WTC11 (cell line): ENCODE data around the gene SLC41A1. TPM values are rescaled to one million over a fixed set of nuclear protein-coding genes. Genes with fewer than 3 reads are reported as not detected.

ENCODE experiments used
- ATAC-seq: fragments of 200-7000 bp; cut with Tn5 transposase; 2 replicates; pipeline ENCODE4 v1.10.0; 2021; ENCODE audit warnings: mild to moderate bottlenecking, moderate library complexity
- CTCF ChIA-PET: fragments of 300-600 bp; sonication (Branson Sonifier 250); formaldehyde crosslinking; loops from one replicate; lab custom pipeline; 2021; ENCODE audit warnings: antibody characterized with exemption; lab: Charles Lee
- POLR2A ChIA-PET: fragments of 350-600 bp; sonication (Branson Sonifier 250); formaldehyde crosslinking; loops from one replicate; lab custom pipeline; 2021; ENCODE audit warnings: antibody characterized with exemption; lab: Charles Lee
- DNase-seq: peaks from one replicate; pipeline ENCODE4 v3.0.0; 2021; ENCODE audit warnings: low spot score
- H3K27ac Mint-ChIP-seq: 2 replicates; pipeline ENCODE4 v1.8.0; 2021; ENCODE audit warnings: mixed read lengths
- H3K27me3 Mint-ChIP-seq: 2 replicates; pipeline ENCODE4 v1.8.0; 2021; ENCODE audit warnings: low read depth, mild to moderate bottlenecking, moderate library complexity, mixed read lengths
- H3K36me3 Mint-ChIP-seq: 2 replicates; pipeline ENCODE4 v1.8.0; 2021; ENCODE audit warnings: mixed read lengths
- H3K4me1 Mint-ChIP-seq: 2 replicates; pipeline ENCODE4 v1.8.0; 2022; ENCODE audit warnings: mixed read lengths
- H3K4me3 Mint-ChIP-seq: 2 replicates; pipeline ENCODE4 v1.8.0; 2021; ENCODE audit warnings: mild to moderate bottlenecking, moderate library complexity, mixed read lengths
- H3K9me3 Mint-ChIP-seq: 2 replicates; pipeline ENCODE4 v1.8.0; 2021; ENCODE audit warnings: mixed read lengths
- ETV6 ChIP-seq: sonication (generic); formaldehyde crosslinking; IDR thresholded peaks from 2 replicates; pipeline ENCODE4 v1.8.1; 2022; ENCODE audit warnings: mild to moderate bottlenecking, missing genetic modification reagents
- FOXK1 ChIP-seq: sonication (generic); formaldehyde crosslinking; IDR thresholded peaks from 2 replicates; pipeline ENCODE4 v1.8.0; 2022; ENCODE audit warnings: mild to moderate bottlenecking, moderate library complexity, missing genetic modification reagents
- GABPB1 ChIP-seq: sonication (generic); formaldehyde crosslinking; IDR thresholded peaks from 2 replicates; pipeline ENCODE4 v1.8.1; 2023; ENCODE audit warnings: mild to moderate bottlenecking, missing genetic modification reagents
- IRF2 ChIP-seq: sonication (generic); formaldehyde crosslinking; IDR thresholded peaks from 2 replicates; pipeline ENCODE4 v1.8.0; 2022; ENCODE audit warnings: low read depth, missing genetic modification reagents, borderline replicate concordance
- JUN ChIP-seq: sonication (generic); formaldehyde crosslinking; IDR thresholded peaks from 2 replicates; pipeline ENCODE4 v1.8.0; 2023; ENCODE audit warnings: mild to moderate bottlenecking, missing genetic modification reagents
- MYBL2 ChIP-seq: sonication (generic); formaldehyde crosslinking; IDR thresholded peaks from 2 replicates; pipeline ENCODE4 v1.8.1; 2023; ENCODE audit warnings: mild to moderate bottlenecking, moderate library complexity, missing genetic modification reagents
- NFATC4 ChIP-seq: fragments of 250-450 bp; sonication (Bioruptor Pico); IDR thresholded peaks from 2 replicates; pipeline ENCODE4 v1.9.0; 2021; ENCODE audit warnings: mild to moderate bottlenecking
- OVOL2 ChIP-seq: fragments of 250-450 bp; sonication (Bioruptor Pico); IDR thresholded peaks from 2 replicates; pipeline ENCODE4 v1.9.0; 2021; ENCODE audit warnings: mild to moderate bottlenecking, borderline replicate concordance
- SMAD3 ChIP-seq: sonication (generic); formaldehyde crosslinking; IDR thresholded peaks from 2 replicates; pipeline ENCODE4 v1.8.0; 2022; ENCODE audit warnings: missing genetic modification reagents, mild to moderate bottlenecking, borderline replicate concordance
- SP1 ChIP-seq: sonication (generic); formaldehyde crosslinking; conservative IDR thresholded peaks from 2 replicates; pipeline ENCODE4 v1.8.1; 2022; ENCODE audit warnings: missing genetic modification reagents
- TEAD1 ChIP-seq: sonication (generic); formaldehyde crosslinking; IDR thresholded peaks from 2 replicates; pipeline ENCODE4 v1.8.0; 2022; ENCODE audit warnings: mild to moderate bottlenecking, missing genetic modification reagents
- ZBTB21 ChIP-seq: sonication (generic); formaldehyde crosslinking; IDR thresholded peaks from 2 replicates; pipeline ENCODE4 v1.8.1; 2023; ENCODE audit warnings: mild to moderate bottlenecking, missing genetic modification reagents, borderline replicate concordance
- ZNF121 ChIP-seq: sonication (generic); formaldehyde crosslinking; IDR thresholded peaks from 2 replicates; pipeline ENCODE4 v1.8.0; 2023; ENCODE audit warnings: missing genetic modification reagents
- ZNF232 ChIP-seq: sonication (generic); formaldehyde crosslinking; IDR thresholded peaks from 2 replicates; pipeline ENCODE4 v1.8.0; 2022; ENCODE audit warnings: mild to moderate bottlenecking, missing genetic modification reagents
- ZNF396 ChIP-seq: fragments of 250-450 bp; sonication (Bioruptor Pico); IDR thresholded peaks from 2 replicates; pipeline ENCODE4 v1.8.0; 2021; ENCODE audit warnings: mild to moderate bottlenecking, moderate library complexity, borderline replicate concordance
- total RNA-seq: library from RNA; stranded (reverse); gene quantifications from 3 replicates; pipeline ENCODE4 v1.2.3, GENCODE V29; 2021
- TF ChIP-seq, protein P1 (sequence below): sonication (generic); formaldehyde crosslinking; IDR thresholded peaks from 2 replicates; pipeline ENCODE4 v1.8.0; 2023; ENCODE audit warnings: mild to moderate bottlenecking, missing genetic modification reagents
- TF ChIP-seq, protein P2 (sequence below): sonication (generic); formaldehyde crosslinking; IDR thresholded peaks from 2 replicates; pipeline ENCODE4 v1.8.1; 2023; ENCODE audit warnings: mild to moderate bottlenecking, missing genetic modification reagents
- TF ChIP-seq, protein P3 (sequence below): sonication (generic); formaldehyde crosslinking; IDR thresholded peaks from 2 replicates; pipeline ENCODE4 v1.8.1; 2023; ENCODE audit warnings: mild to moderate bottlenecking, moderate library complexity, missing genetic modification reagents
- TF ChIP-seq, protein P4 (sequence below): fragments of 250-450 bp; sonication (Bioruptor Pico); IDR thresholded peaks from 2 replicates; pipeline ENCODE4 v1.9.0; 2021; ENCODE audit warnings: mild to moderate bottlenecking
- TF ChIP-seq, protein P5 (sequence below): fragments of 250-450 bp; sonication (Bioruptor Pico); IDR thresholded peaks from 2 replicates; pipeline ENCODE4 v1.9.0; 2021; ENCODE audit warnings: mild to moderate bottlenecking, borderline replicate concordance
- TF ChIP-seq, protein P6 (sequence below): sonication (generic); formaldehyde crosslinking; conservative IDR thresholded peaks from 2 replicates; pipeline ENCODE4 v1.8.1; 2022; ENCODE audit warnings: mild to moderate bottlenecking, missing genetic modification reagents
- TF ChIP-seq, protein P7 (sequence below): fragments of 250-450 bp; sonication (Bioruptor Pico); conservative IDR thresholded peaks from 2 replicates; pipeline ENCODE4 v1.9.0; 2021; ENCODE audit warnings: mild to moderate bottlenecking

The SLC41A1 gene
- total RNA-seq, 1 experiment from 2014 or later, result 32.8 TPM

DNA sequence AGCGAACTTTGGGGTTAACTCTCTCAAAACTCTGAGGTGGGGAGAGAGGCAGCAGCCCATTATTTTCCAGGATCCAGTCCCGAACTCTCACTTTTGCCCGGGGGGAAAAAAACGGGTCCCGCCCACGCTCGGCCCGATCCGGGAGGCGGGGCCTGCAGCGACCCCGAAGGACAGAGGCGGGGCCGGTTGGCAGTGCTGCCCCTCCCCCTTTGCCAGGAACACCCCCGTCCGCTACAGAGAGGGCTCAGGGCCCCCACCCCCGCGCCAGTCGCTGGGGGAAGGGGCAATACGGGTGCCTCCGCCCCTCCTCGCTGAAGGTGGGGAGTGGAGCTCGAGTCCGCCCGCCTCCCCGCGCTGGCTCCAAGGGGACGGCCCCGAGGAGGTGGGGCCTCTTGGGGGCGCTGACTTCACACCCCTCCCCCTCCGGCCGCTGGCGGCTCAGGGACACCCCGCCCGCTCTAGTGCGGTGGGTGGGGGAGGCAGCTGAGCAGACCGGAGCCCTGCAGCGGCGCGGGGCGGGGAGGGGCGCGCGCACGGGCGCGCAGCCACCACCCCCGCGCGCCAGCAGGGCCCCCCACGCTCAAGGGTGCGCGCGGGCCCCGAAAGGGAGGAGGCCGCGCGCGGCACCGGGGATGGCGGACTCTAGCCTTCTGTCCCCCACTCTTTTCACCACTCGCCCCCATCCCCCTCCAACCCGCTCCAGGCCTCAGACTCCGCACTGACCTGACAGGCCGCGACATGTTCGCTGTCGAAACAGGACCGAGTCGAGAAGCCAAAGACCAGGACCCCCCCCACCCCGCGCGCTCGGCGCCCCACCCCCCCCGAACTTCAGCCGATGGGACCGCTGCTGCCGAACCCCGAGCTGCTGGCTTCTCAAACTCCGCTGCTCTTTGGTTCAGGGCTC is 63.5 kb downstream of the SLC41A1 start:
- peak; percentile 88 for ATAC-seq
- Mint-ChIP-seq H3K4me3 (peak overlapping the region; percentile 97), H3K36me3 (peaks cover 11% of the 10 kb centered on the region), H3K4me1 (peaks cover 47% of the 10 kb centered on the region), H3K27ac (peak overlapping the region; percentile 99), H3K9me3 (peaks cover 7% of the 10 kb centered on the region), H3K27me3 (no peaks in the 10 kb centered on the region; the same call in 1 of the 2 replicates)
- ChIA-PET CTCF (interaction anchor here (0.7 to 1.1 kb wide), 4 partner anchors 38 to 228 kb away, joined by 3 to 10 read pairs (median 4); no protein-coding TSS in a partner anchor), POLR2A (interaction anchor here (0.5 to 1.5 kb wide), 9 partner anchors 9 to 117 kb away, joined by 3 to 10 read pairs (median 4); partner anchors contain the start of genes ELK4 and RAB29)
- DNase-seq, result peak; percentile 97
- TF ChIP-seq ZNF121 (no peak), ETV6 (CRISPR knock-in tag) (peak; percentile 29; the same call in 1 of the 2 replicates), GABPB1 (CRISPR knock-in tag) (no peak; the same call in none of the 2 replicates), TEAD1 (CRISPR knock-in tag) (0 out of 2 replicates have a peak, but pooled peaks have one; percentile 41), JUN (CRISPR knock-in tag) (0 out of 2 replicates have a peak, but pooled peaks have one; percentile 26), OVOL2 (CRISPR knock-in tag) (peak; percentile 56; the same call in 1 of the 2 replicates), NFATC4 (CRISPR knock-in tag) (no peak), IRF2 (CRISPR knock-in tag) (no peak), ZNF396 (no peak), ZNF232 (CRISPR knock-in tag) (0 out of 2 replicates have a peak, but pooled peaks have one; percentile 56), ZBTB21 (CRISPR knock-in tag) (no peak), SMAD3 (CRISPR knock-in tag) (peak; percentile 66; the same call in 1 of the 2 replicates), FOXK1 (CRISPR knock-in tag) (peak; percentile 55; the same call in 1 of the 2 replicates), MYBL2 (CRISPR knock-in tag) (peak; percentile 96; the same call in 1 of the 2 replicates), SP1 (CRISPR knock-in tag) (peak; percentile 94)
- TF ChIP-seq, protein P1, sequence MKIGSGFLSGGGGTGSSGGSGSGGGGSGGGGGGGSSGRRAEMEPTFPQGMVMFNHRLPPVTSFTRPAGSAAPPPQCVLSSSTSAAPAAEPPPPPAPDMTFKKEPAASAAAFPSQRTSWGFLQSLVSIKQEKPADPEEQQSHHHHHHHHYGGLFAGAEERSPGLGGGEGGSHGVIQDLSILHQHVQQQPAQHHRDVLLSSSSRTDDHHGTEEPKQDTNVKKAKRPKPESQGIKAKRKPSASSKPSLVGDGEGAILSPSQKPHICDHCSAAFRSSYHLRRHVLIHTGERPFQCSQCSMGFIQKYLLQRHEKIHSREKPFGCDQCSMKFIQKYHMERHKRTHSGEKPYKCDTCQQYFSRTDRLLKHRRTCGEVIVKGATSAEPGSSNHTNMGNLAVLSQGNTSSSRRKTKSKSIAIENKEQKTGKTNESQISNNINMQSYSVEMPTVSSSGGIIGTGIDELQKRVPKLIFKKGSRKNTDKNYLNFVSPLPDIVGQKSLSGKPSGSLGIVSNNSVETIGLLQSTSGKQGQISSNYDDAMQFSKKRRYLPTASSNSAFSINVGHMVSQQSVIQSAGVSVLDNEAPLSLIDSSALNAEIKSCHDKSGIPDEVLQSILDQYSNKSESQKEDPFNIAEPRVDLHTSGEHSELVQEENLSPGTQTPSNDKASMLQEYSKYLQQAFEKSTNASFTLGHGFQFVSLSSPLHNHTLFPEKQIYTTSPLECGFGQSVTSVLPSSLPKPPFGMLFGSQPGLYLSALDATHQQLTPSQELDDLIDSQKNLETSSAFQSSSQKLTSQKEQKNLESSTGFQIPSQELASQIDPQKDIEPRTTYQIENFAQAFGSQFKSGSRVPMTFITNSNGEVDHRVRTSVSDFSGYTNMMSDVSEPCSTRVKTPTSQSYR (CRISPR knock-in tag), result peak; percentile 95
- TF ChIP-seq, protein P2, sequence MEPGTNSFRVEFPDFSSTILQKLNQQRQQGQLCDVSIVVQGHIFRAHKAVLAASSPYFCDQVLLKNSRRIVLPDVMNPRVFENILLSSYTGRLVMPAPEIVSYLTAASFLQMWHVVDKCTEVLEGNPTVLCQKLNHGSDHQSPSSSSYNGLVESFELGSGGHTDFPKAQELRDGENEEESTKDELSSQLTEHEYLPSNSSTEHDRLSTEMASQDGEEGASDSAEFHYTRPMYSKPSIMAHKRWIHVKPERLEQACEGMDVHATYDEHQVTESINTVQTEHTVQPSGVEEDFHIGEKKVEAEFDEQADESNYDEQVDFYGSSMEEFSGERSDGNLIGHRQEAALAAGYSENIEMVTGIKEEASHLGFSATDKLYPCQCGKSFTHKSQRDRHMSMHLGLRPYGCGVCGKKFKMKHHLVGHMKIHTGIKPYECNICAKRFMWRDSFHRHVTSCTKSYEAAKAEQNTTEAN (CRISPR knock-in tag), result peak; percentile 70; the same call in 1 of the 2 replicates
- TF ChIP-seq, protein P3, sequence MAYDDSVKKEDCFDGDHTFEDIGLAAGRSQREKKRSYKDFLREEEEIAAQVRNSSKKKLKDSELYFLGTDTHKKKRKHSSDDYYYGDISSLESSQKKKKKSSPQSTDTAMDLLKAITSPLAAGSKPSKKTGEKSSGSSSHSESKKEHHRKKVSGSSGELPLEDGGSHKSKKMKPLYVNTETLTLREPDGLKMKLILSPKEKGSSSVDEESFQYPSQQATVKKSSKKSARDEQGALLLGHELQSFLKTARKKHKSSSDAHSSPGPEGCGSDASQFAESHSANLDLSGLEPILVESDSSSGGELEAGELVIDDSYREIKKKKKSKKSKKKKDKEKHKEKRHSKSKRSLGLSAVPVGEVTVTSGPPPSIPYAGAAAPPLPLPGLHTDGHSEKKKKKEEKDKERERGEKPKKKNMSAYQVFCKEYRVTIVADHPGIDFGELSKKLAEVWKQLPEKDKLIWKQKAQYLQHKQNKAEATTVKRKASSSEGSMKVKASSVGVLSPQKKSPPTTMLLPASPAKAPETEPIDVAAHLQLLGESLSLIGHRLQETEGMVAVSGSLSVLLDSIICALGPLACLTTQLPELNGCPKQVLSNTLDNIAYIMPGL, result 0 out of 2 replicates have a peak, but pooled peaks have one; percentile 31
- TF ChIP-seq, protein P4, sequence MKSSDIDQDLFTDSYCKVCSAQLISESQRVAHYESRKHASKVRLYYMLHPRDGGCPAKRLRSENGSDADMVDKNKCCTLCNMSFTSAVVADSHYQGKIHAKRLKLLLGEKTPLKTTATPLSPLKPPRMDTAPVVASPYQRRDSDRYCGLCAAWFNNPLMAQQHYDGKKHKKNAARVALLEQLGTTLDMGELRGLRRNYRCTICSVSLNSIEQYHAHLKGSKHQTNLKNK (CRISPR knock-in tag), result peak; percentile 55; the same call in 1 of the 2 replicates
- TF ChIP-seq, protein P5, sequence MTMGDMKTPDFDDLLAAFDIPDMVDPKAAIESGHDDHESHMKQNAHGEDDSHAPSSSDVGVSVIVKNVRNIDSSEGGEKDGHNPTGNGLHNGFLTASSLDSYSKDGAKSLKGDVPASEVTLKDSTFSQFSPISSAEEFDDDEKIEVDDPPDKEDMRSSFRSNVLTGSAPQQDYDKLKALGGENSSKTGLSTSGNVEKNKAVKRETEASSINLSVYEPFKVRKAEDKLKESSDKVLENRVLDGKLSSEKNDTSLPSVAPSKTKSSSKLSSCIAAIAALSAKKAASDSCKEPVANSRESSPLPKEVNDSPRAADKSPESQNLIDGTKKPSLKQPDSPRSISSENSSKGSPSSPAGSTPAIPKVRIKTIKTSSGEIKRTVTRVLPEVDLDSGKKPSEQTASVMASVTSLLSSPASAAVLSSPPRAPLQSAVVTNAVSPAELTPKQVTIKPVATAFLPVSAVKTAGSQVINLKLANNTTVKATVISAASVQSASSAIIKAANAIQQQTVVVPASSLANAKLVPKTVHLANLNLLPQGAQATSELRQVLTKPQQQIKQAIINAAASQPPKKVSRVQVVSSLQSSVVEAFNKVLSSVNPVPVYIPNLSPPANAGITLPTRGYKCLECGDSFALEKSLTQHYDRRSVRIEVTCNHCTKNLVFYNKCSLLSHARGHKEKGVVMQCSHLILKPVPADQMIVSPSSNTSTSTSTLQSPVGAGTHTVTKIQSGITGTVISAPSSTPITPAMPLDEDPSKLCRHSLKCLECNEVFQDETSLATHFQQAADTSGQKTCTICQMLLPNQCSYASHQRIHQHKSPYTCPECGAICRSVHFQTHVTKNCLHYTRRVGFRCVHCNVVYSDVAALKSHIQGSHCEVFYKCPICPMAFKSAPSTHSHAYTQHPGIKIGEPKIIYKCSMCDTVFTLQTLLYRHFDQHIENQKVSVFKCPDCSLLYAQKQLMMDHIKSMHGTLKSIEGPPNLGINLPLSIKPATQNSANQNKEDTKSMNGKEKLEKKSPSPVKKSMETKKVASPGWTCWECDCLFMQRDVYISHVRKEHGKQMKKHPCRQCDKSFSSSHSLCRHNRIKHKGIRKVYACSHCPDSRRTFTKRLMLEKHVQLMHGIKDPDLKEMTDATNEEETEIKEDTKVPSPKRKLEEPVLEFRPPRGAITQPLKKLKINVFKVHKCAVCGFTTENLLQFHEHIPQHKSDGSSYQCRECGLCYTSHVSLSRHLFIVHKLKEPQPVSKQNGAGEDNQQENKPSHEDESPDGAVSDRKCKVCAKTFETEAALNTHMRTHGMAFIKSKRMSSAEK, result no peak
- TF ChIP-seq, protein P6, sequence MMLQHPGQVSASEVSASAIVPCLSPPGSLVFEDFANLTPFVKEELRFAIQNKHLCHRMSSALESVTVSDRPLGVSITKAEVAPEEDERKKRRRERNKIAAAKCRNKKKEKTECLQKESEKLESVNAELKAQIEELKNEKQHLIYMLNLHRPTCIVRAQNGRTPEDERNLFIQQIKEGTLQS (CRISPR knock-in tag), result no peak
- TF ChIP-seq, protein P7, sequence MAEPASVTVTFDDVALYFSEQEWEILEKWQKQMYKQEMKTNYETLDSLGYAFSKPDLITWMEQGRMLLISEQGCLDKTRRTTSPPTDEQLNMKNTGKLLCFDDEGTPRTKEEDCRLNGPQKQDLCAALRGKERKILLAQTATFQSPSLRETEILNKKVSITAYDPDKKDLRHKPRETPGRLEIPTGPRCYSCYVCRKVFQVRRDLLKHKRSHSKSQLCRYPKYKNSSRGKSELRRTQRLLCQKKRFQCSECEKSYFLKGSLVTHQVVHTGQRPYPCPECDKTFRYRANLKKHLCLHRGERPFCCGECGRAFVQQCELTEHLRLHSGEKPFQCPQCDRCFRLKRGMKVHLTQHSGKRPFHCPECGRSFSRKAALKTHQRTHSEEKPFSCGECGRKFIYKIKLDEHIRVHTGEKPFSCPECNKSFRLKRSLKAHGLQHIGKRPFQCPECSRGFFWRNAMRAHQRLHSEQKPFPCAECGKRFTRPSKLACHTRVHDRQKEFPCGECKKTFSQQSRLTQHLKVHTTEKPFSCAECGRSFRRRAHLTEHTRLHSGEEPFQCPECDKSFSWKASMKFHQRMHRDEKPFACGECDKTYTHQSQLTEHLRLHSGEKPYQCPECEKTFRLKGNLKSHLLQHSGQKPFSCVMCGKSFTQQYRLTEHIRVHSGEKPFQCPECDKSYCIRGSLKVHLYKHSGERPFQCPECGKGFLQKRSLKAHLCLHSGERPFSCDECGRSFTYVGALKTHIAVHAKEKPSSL (CRISPR knock-in tag), result 0 out of 2 replicates have a peak, but pooled peaks have one; percentile 66
